Measurements from ENCODE around the gene ADAMTSL4.
"Not testable (repeated sequence)": the region's sequence is repeated elsewhere in the genome, so short reads cannot be mapped to it uniquely, and the experiment has no call there.

DNA sequence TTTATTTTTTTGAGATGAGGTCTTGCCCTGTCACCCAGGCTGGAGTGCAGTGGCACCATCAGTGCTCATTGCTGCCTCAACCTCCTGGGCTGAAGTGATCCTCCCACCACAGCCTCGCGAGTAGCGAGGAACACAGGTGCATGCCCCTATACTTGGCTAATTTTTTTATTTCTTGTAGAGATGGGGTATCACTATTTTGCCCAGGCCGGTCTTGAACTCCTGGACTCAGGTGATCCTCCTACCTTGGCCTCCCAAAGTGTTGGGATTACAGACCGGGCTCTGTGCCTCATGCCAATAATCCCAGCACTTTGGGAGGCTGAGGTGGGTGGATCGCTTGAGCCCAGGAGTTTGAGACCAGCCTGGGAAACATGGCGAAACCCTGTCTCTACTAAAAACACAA, 32.2 kb downstream of the ADAMTSL4 start:
- TF ChIP-seq CTCF, POLR2A (IDR thresholded peaks at IDR 0.05): not testable (repeated sequence)
